Kidney (tissue), 14 donors: ENCODE data around the gene TIPARP. TPM values are rescaled to one million over a fixed set of nuclear protein-coding genes. Genes with fewer than 3 reads are reported as not detected.
"Not testable (repeated sequence)": the region's sequence is repeated elsewhere in the genome, so short reads cannot be mapped to it uniquely, and the experiment has no call there.

Experiments
- DNase-seq, 5 donors: peaks; one replicate each; pipeline ENCODE4 v3.0.0-alpha.2; 2013 to 2020
- FAIRE-seq: peaks from 2 replicates; lab custom pipeline; 2012; peaks lifted over from hg19 to GRCh38; lab: Jason Lieb, UNC
- H3K27ac ChIP-seq, 2 donors: one replicate each; pipeline ENCODE4 v1.7.0; 2013; ENCODE audit warnings: low read depth in 2 of 2, low read length in 2 of 2, inconsistent platforms in 1 of 2
- H3K27me3 ChIP-seq: one replicate; pipeline ENCODE4 v1.7.1; 2013; ENCODE audit warnings: low read length, inconsistent platforms; ENCODE audit not compliant: control insufficient read depth, insufficient read depth
- H3K36me3 ChIP-seq, 3 donors: one replicate each; pipeline versions ENCODE4 v1.7.0 to v1.7.1; 2013; ENCODE audit warnings: low read length in 3 of 3, control low read depth in 1 of 3, inconsistent platforms in 1 of 3; ENCODE audit not compliant: insufficient read depth in 3 of 3, control insufficient read depth in 2 of 3
- H3K4me1 ChIP-seq, 3 donors: one replicate each; pipeline versions ENCODE4 v1.7.0 to v1.7.1; 2013; ENCODE audit warnings: low read length in 3 of 3, inconsistent platforms in 1 of 3, low read depth in 1 of 3; ENCODE audit not compliant: control insufficient read depth in 2 of 3, insufficient read depth in 2 of 3
- H3K4me3 ChIP-seq, 3 donors: one replicate each; pipeline versions ENCODE4 v1.7.0 to v1.8.1; 2013; ENCODE audit warnings: low read length in 3 of 3, control low read depth in 1 of 3, inconsistent platforms in 1 of 3
- H3K9ac ChIP-seq, 3 donors: one replicate each; pipeline versions ENCODE4 v1.7.0 to v1.7.1; 2013; ENCODE audit warnings: low read length in 3 of 3, control low read depth in 1 of 3, inconsistent platforms in 1 of 3
- H3K9me3 ChIP-seq, 3 donors: one replicate each; pipeline versions ENCODE4 v1.7.0 to v1.7.1; 2013; ENCODE audit warnings: low read length in 3 of 3, control low read depth in 1 of 3, inconsistent platforms in 1 of 3; ENCODE audit not compliant: control insufficient read depth in 2 of 3, insufficient read depth in 1 of 3
- intact Hi-C: fragments of 100-400 bp; cut with DNase I; formaldehyde crosslinking; loops from one replicate; pipeline ENCODE4 v1.11.1; 2022
- polyA plus RNA-seq: library from polyadenylated mRNA; stranded (reverse); fragments of 350-450 nt; fragmentation: Illumina TruSeq; extraction: RNeasy Lipid Tissue Mini Kit (QIAGEN cat#74804); gene quantifications from one replicate; pipeline ENCODE4 v1.2.3, GENCODE V29; 2014; ENCODE audit warnings: low read depth, low replicate concordance; ENCODE audit not compliant: insufficient read depth
- total RNA-seq: library from RNA; stranded (reverse); fragmentation: NEBNext Ultra II Directional; extraction: Animal tissue kit (Norgen Biotek cat#: 25700); gene quantifications from one replicate; pipeline ENCODE4 v1.2.1, GENCODE V29; 2021
- TF ChIP-seq, protein P1 (sequence below): IDR thresholded peaks from 3 replicates; pipeline ENCODE4 v1.5.1; 2012; ENCODE audit warnings: mild to moderate bottlenecking, moderate library complexity, borderline replicate concordance; ENCODE audit not compliant: insufficient read depth; ENCODE audit errors: extremely low read depth
- donor health status: control.
- donor health status: control.
- donor health status: control.
- donor health status: control.
- donor health status: control.
- donor health status: DM: yes; HTN: yes; CAD: no.
- donor health status: Normal renal cell carcinoma (clear cell type).

TIPARP gene
- total and polyA plus RNA-seq, 2 donors from 2014 or later = 9.5 to 21.8 TPM

DNA sequence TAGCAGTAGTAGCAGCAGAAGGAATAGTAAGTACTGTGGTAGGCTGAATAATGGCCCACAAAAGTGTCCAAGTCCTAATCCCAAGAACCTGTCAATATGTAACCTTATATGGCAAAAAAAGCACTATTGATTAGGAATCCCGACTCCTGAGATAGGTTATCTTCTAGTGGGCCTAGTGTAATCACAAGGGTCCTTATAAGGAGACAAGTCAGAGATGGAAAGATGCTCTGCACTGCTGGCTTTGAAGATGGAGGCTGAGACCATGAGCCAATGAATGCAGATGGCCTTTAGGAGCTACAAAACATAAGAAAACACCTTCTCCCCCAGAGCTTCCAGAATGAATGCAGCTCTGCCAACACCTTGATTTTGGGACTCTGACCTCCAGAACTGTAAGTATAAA is 36.0 kb downstream of the TIPARP start:
- no peaks in the 10 kb centered on the region for H3K4me1 ChIP-seq
- no peak overlapping the region for H3K9ac ChIP-seq
- DNase-seq (no peak), FAIRE-seq (no peak)
- no peaks in the 10 kb centered on the region for H3K9me3 ChIP-seq
- TF ChIP-seq, protein P1, sequence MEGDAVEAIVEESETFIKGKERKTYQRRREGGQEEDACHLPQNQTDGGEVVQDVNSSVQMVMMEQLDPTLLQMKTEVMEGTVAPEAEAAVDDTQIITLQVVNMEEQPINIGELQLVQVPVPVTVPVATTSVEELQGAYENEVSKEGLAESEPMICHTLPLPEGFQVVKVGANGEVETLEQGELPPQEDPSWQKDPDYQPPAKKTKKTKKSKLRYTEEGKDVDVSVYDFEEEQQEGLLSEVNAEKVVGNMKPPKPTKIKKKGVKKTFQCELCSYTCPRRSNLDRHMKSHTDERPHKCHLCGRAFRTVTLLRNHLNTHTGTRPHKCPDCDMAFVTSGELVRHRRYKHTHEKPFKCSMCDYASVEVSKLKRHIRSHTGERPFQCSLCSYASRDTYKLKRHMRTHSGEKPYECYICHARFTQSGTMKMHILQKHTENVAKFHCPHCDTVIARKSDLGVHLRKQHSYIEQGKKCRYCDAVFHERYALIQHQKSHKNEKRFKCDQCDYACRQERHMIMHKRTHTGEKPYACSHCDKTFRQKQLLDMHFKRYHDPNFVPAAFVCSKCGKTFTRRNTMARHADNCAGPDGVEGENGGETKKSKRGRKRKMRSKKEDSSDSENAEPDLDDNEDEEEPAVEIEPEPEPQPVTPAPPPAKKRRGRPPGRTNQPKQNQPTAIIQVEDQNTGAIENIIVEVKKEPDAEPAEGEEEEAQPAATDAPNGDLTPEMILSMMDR = no peak
- H3K27me3 ChIP-seq = no peaks in the 10 kb centered on the region
- H3K36me3 ChIP-seq = peaks cover 0 to 3% (median 0%) of the 10 kb centered on the region in 3 donors
- intact Hi-C loops = no loop called here
- H3K27ac ChIP-seq = no peak overlapping the region
- no peak overlapping the region for H3K4me3 ChIP-seq

DNA sequence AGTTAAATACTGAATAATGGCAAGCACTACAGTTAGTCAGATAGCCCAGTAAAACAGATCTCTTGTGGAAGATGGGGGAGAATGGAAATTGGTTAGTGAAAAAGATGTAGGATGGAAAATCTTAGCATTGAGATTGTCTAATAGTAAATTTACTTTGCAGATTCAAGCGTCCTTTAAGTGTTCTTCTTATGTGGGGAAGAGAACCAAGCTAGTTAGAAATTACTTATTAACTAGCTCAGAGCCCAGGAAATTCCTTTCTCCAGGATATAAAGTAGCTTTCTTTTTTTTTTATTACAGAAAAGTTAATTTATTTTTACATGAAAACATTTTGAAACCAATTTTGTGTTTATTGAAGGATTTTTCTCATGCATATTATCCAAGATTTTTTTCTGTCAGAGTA is 36.7 kb downstream of the TIPARP start:
- DNase-seq = peak in 2 of 5 donors; percentile 33 to 49
- H3K27me3 ChIP-seq = no peaks in the 10 kb centered on the region
- H3K4me3 ChIP-seq = no peak overlapping the region
- intact Hi-C loops = no loop called here
- no peak overlapping the region for H3K27ac ChIP-seq
- H3K4me1 ChIP-seq = no peaks in the 10 kb centered on the region
- no peaks in the 10 kb centered on the region for H3K9me3 ChIP-seq
- peaks cover 0 to 3% (median 0%) of the 10 kb centered on the region in 3 donors for H3K36me3 ChIP-seq
- TF ChIP-seq, protein P1 = no peak
- H3K9ac ChIP-seq = no peak overlapping the region
- peak; percentile 91 for FAIRE-seq

DNA sequence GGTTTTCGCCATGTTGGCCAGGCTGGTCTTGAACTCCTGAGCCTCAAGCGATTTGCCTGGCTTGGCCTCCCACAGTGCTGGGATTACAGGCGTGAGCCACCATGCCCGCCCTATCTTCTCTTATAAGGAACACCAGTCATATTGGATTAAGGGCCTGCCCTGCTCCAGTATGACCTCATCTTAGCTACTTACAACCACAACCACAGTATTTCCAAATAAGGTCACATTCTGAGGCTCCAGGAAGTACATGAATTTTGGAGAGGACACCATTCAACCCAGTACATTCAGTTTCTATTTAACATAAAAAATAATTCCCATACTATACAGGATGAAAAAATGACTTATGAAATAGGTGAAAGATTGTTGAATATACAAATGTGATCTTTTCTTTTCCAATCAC is 37.6 kb downstream of the TIPARP start:
- peak; percentile 39 for FAIRE-seq
- H3K36me3 ChIP-seq, H3K4me1 ChIP-seq, DNase-seq, H3K27ac ChIP-seq, H3K4me3 ChIP-seq, H3K9me3 ChIP-seq, intact Hi-C loops, H3K27me3 ChIP-seq, H3K9ac ChIP-seq: not testable (repeated sequence)

DNA sequence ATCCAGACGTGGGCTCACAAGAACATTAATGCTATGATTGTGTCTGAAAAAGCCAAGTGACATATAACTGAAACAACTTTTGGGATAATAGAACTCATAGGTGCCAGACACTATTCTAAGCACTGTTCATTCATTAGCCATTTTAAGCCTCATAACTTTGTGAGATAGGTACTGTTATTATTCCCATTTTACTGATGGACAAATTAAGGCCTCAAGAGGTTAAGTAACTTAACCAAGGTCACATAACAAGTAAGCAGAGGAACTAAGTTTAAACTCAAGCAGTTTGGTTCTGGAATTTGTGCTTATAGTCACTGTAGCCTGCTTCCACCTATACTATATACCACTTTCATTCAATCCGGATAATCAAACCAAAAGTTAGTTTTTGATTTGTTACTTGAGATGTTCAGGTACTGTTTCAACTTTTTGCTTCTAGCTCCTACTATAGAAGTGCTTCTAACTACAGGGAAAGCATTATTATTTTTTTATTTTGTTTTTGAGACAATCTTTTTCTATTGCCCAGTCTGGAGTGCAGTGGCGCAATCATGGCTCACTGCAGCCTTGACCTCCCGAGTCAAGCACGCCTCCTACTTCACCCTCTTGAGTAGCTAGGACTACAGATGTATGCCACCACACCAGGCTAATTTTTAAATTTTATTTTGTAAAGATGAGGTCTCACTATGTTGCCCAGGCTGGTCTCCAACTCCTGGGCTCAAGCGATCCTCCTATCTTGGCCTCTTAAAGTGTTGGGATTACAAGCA is 41.9 kb downstream of the TIPARP start:
- no peak for FAIRE-seq
- Histone ChIP-seq H3K36me3 (no peaks in the 10 kb centered on the region), H3K9ac (no peak overlapping the region), H3K4me1 (no peaks in the 10 kb centered on the region), H3K9me3 (no peaks in the 10 kb centered on the region), H3K4me3 (no peak overlapping the region), H3K27ac (no peak overlapping the region), H3K27me3 (no peaks in the 10 kb centered on the region)
- intact Hi-C loops = no loop called here
- no peak for DNase-seq
- TF ChIP-seq, protein P1 = no peak
